LoVo (cell line): ENCODE results near the gene AGXT.

Experiments used
- DNase-seq: peaks from one replicate; pipeline ENCODE4 v3.0.0-alpha.2; 2016; ENCODE audit warnings: low spot score

AGXT gene

GRCh38 chr2:240898108-240898730 is 29.6 kb downstream of the AGXT start:
- no peak for DNase-seq

GRCh38 chr2:240898731-240899467 is 30.3 kb downstream of the AGXT start:
- no peak for DNase-seq

- DNase-seq, result no peak
Measured at GRCh38 chr2:240899468-240899865, 30.8 kb downstream of the AGXT start.

- no peak for DNase-seq
Measured at GRCh38 chr2:240900141-240900860, 31.7 kb downstream of the AGXT start.

GRCh38 chr2:240901986-240902614 is 33.5 kb downstream of the AGXT start:
- DNase-seq, result no peak

- no peak for DNase-seq
Measured at GRCh38 chr2:240902615-240903041, 34.0 kb downstream of the AGXT start.

- DNase-seq, result no peak
Measured at GRCh38 chr2:240903191-240904060, 34.8 kb downstream of the AGXT start.

GRCh38 chr2:240904216-240905175 is 35.9 kb downstream of the AGXT start:
- DNase-seq, result no peak

- peak; percentile 19 for DNase-seq
Measured at GRCh38 chr2:240905176-240905781, 36.7 kb downstream of the AGXT start.

- no peak for DNase-seq
Measured at GRCh38 chr2:240906141-240906910, 37.7 kb downstream of the AGXT start, which contains the start of gene CROCC2. Gene CROCC2, plus strand, starts transcription at chr2:240906336. Its CDS starts 178 bp downstream, at chr2:240906514.

- DNase-seq, result no peak
Measured at GRCh38 chr2:240906911-240907590, 38.4 kb downstream of the AGXT start.

- DNase-seq, result no peak
Measured at GRCh38 chr2:240909216-240909974, 40.8 kb downstream of the AGXT start.

- no peak for DNase-seq
Measured at GRCh38 chr2:240911641-240912265, 43.1 kb downstream of the AGXT start.

GRCh38 chr2:240912878-240913809 is 44.5 kb downstream of the AGXT start:
- no peak for DNase-seq

- DNase-seq, result no peak
Measured at GRCh38 chr2:240913810-240914644, 45.4 kb downstream of the AGXT start.
